ENCODE results near the gene PIWIL4. TPM values are rescaled to one million over a fixed set of nuclear protein-coding genes. Genes with fewer than 3 reads are reported as not detected.

The PIWIL4 gene
- total RNA-seq, 2 experiments from 2014 or later: 0.15 to 0.22 TPM

GRCh38 chr11:94533206-94533605 lies 34.0 kb upstream of the PIWIL4 start:
- H3K36me3 ChIP-seq (ENCODE audit: insufficient read depth, low read length): no peaks in the 10 kb centered on the region
- H3K9me2 ChIP-seq (ENCODE audit: insufficient read depth, low read length): no peaks in the 10 kb centered on the region
- ChIA-PET POLR2A (no interaction called here), CTCF (ENCODE audit: unreplicated experiment) (no interaction called here)
- H3K79me2 ChIP-seq (ENCODE audit: insufficient read depth, low read depth, low read length): no peaks in the 10 kb centered on the region
- no peak for TF ChIP-seq EZH2phosphoT487 (IDR thresholded peaks at IDR 0.05; ENCODE audit: borderline replicate concordance, low read depth, low read length)
- TF ChIP-seq CTCF (conservative IDR thresholded peaks at IDR 0.05; ENCODE audit: low read length): no peak
- DNase-seq (ENCODE audit: low spot score): no peak
- H2AFZ ChIP-seq (ENCODE audit: low read length): no peak overlapping the region
- no peaks in the 10 kb centered on the region for H3K9me3 ChIP-seq (ENCODE audit: low read length)
- BruUV-seq (replicated peaks): no TSS peak
- H3K4me2 ChIP-seq (ENCODE audit: low read length): no peak overlapping the region
- no peaks in the 10 kb centered on the region for H4K20me1 ChIP-seq (ENCODE audit: insufficient read depth, low read length)
- no peaks in the 10 kb centered on the region for H3K4me1 ChIP-seq (ENCODE audit: insufficient read depth, low read length, poor library complexity, severe bottlenecking)
- intact Hi-C loops (cut with micrococcal nuclease; ENCODE audit: unreplicated experiment): no loop called here
- H3K4me3 ChIP-seq (ENCODE audit: low read depth, low read length, poor library complexity, severe bottlenecking): no peak overlapping the region
- H3K27ac ChIP-seq (ENCODE audit: low read depth, low read length, poor library complexity, severe bottlenecking): no peak overlapping the region

GRCh38 chr11:94533696-94534630 lies 33.2 kb upstream of the PIWIL4 start:
- ChIA-PET POLR2A (no interaction called here), CTCF (ENCODE audit: unreplicated experiment) (no interaction called here)

More at GRCh38 chr11:94533696-94534630, 33.2 kb upstream of the PIWIL4 start:
- no peak overlapping the region for H2AFZ ChIP-seq (ENCODE audit: low read length)
- no peak overlapping the region for H3K27ac ChIP-seq (ENCODE audit: low read depth, low read length, poor library complexity, severe bottlenecking)
- DNase-seq (ENCODE audit: low spot score): no peak
- H3K9me2 ChIP-seq (ENCODE audit: insufficient read depth, low read length): no peaks in the 10 kb centered on the region
- TF ChIP-seq EZH2phosphoT487 (IDR thresholded peaks at IDR 0.05; ENCODE audit: borderline replicate concordance, low read depth, low read length) (no peak), CTCF (conservative IDR thresholded peaks at IDR 0.05; ENCODE audit: low read length) (no peak)
- intact Hi-C loops (cut with micrococcal nuclease; ENCODE audit: unreplicated experiment): no loop called here
- H3K4me3 ChIP-seq (ENCODE audit: low read depth, low read length, poor library complexity, severe bottlenecking): no peak overlapping the region
- no peaks in the 10 kb centered on the region for H3K36me3 ChIP-seq (ENCODE audit: insufficient read depth, low read length)
- no peaks in the 10 kb centered on the region for H4K20me1 ChIP-seq (ENCODE audit: insufficient read depth, low read length)
- H3K4me2 ChIP-seq (ENCODE audit: low read length): no peak overlapping the region
- H3K79me2 ChIP-seq (ENCODE audit: insufficient read depth, low read depth, low read length): no peaks in the 10 kb centered on the region
- no TSS peak for BruUV-seq (replicated peaks)
- no peaks in the 10 kb centered on the region for H3K9me3 ChIP-seq (ENCODE audit: low read length)
- H3K4me1 ChIP-seq (ENCODE audit: insufficient read depth, low read length, poor library complexity, severe bottlenecking): no peaks in the 10 kb centered on the region
